ENCODE results near the gene EXOSC9.
A peak's percentile ranks its signal among the peaks of the same experiment; 100 is the strongest.

EXOSC9 gene

GRCh38 chr4:121806411-121806810 is 5.3 kb downstream of the EXOSC9 start:
- Histone ChIP-seq H3K4me3 (ENCODE audit: low read depth in 1 of 2, low read length in 2 of 2) (no peak overlapping the region), H3K4me2 (ENCODE audit: insufficient read depth, low read length) (no peak overlapping the region), H3K9ac (ENCODE audit: low read depth, low read length) (no peak overlapping the region), H3K4me1 (ENCODE audit: insufficient read depth, low read length) (peaks cover 46% of the 10 kb centered on the region), H3K79me2 (ENCODE audit: insufficient read depth, low read length) (peaks cover 61% of the 10 kb centered on the region), H2AFZ (ENCODE audit: low read depth, low read length) (no peak overlapping the region), H3K36me3 (ENCODE audit: insufficient read depth, low read length) (peaks cover 90% of the 10 kb centered on the region), H3K9me3 (ENCODE audit: insufficient read depth, low read length, severe bottlenecking) (no peaks in the 10 kb centered on the region), H4K20me1 (ENCODE audit: insufficient read depth, low read length) (peaks cover 7% of the 10 kb centered on the region; the same call in 1 of the 2 replicates), H3K27ac (ENCODE audit: low read length) (no peak overlapping the region), H3K27me3 (ENCODE audit: insufficient read depth, low read length, poor library complexity) (no peaks in the 10 kb centered on the region)
- ATAC-seq (ENCODE audit: insufficient read depth, low read depth) (no peak), DNase-seq (no peak)
- TF ChIP-seq CTCF (IDR thresholded peaks at IDR 0.05; ENCODE audit: borderline replicate concordance, extremely low read depth, low read length, poor library complexity, severe bottlenecking): no peak
- TF ChIP-seq EZH2 (IDR thresholded peaks at IDR 0.05; ENCODE audit: borderline replicate concordance, low read depth, low read length, severe bottlenecking): no peak

- no peaks in the 10 kb centered on the region for H3K27me3 ChIP-seq (ENCODE audit: insufficient read depth, low read length, poor library complexity)
- DNase-seq (no peak), ATAC-seq (ENCODE audit: insufficient read depth, low read depth) (peak; percentile 33; the same call in 2 of the 3 replicates)
- H2AFZ ChIP-seq (ENCODE audit: low read depth, low read length): no peak overlapping the region
- peaks cover 96% of the 10 kb centered on the region for H3K36me3 ChIP-seq (ENCODE audit: insufficient read depth, low read length)
- H3K9ac ChIP-seq (ENCODE audit: low read depth, low read length): 0 out of 2 replicates have a peak overlapping the region, but pooled peaks have one; percentile 6
- no peaks in the 10 kb centered on the region for H3K9me3 ChIP-seq (ENCODE audit: insufficient read depth, low read length, severe bottlenecking)
- H4K20me1 ChIP-seq (ENCODE audit: insufficient read depth, low read length): peaks cover 13% of the 10 kb centered on the region; the same call in 1 of the 2 replicates
- H3K4me3 ChIP-seq (ENCODE audit: low read depth in 1 of 2, low read length in 2 of 2): no peak overlapping the region
- no peak for TF ChIP-seq CTCF (IDR thresholded peaks at IDR 0.05; ENCODE audit: borderline replicate concordance, extremely low read depth, low read length, poor library complexity, severe bottlenecking)
- TF ChIP-seq EZH2 (IDR thresholded peaks at IDR 0.05; ENCODE audit: borderline replicate concordance, low read depth, low read length, severe bottlenecking): no peak
- H3K4me2 ChIP-seq (ENCODE audit: insufficient read depth, low read length): no peak overlapping the region
- H3K4me1 ChIP-seq (ENCODE audit: insufficient read depth, low read length): peaks cover 11% of the 10 kb centered on the region
- no peak overlapping the region; the same call in 1 of the 2 replicates for H3K27ac ChIP-seq (ENCODE audit: low read length)
- H3K79me2 ChIP-seq (ENCODE audit: insufficient read depth, low read length): peaks cover 41% of the 10 kb centered on the region; the same call in 1 of the 2 replicates
Observed at GRCh38 chr4:121811122-121811521, 10.0 kb downstream of the EXOSC9 start.

GRCh38 chr4:121814756-121815155 is 13.6 kb downstream of the EXOSC9 start:
- Histone ChIP-seq H3K36me3 (ENCODE audit: insufficient read depth, low read length) (peaks cover 97% of the 10 kb centered on the region), H3K79me2 (ENCODE audit: insufficient read depth, low read length) (peaks cover 61% of the 10 kb centered on the region)
- ATAC-seq (ENCODE audit: insufficient read depth, low read depth): no peak

GRCh38 chr4:121817006-121817405 is 15.9 kb downstream of the EXOSC9 start:
- H3K9ac ChIP-seq (ENCODE audit: low read depth, low read length): no peak overlapping the region; the same call in 1 of the 2 replicates
- TF ChIP-seq EZH2 (IDR thresholded peaks at IDR 0.05; ENCODE audit: borderline replicate concordance, low read depth, low read length, severe bottlenecking) (no peak), CTCF (IDR thresholded peaks at IDR 0.05; ENCODE audit: borderline replicate concordance, extremely low read depth, low read length, poor library complexity, severe bottlenecking) (no peak)
- no peak overlapping the region; a peak in 1 of 4 replicates for H3K4me3 ChIP-seq (ENCODE audit: low read depth in 1 of 2, low read length in 2 of 2)
- DNase-seq (no peak), ATAC-seq (ENCODE audit: insufficient read depth, low read depth) (no peak)
- H3K9me3 ChIP-seq (ENCODE audit: insufficient read depth, low read length, severe bottlenecking): no peaks in the 10 kb centered on the region
- H3K4me2 ChIP-seq (ENCODE audit: insufficient read depth, low read length): no peak overlapping the region
- peaks cover 99% of the 10 kb centered on the region for H3K36me3 ChIP-seq (ENCODE audit: insufficient read depth, low read length)
- H2AFZ ChIP-seq (ENCODE audit: low read depth, low read length): no peak overlapping the region
- no peak overlapping the region for H3K27ac ChIP-seq (ENCODE audit: low read length)
- H3K79me2 ChIP-seq (ENCODE audit: insufficient read depth, low read length): peaks cover 77% of the 10 kb centered on the region
- H3K27me3 ChIP-seq (ENCODE audit: insufficient read depth, low read length, poor library complexity): no peaks in the 10 kb centered on the region
- H3K4me1 ChIP-seq (ENCODE audit: insufficient read depth, low read length): peaks cover 59% of the 10 kb centered on the region
- peaks cover 31% of the 10 kb centered on the region; the same call in 1 of the 2 replicates for H4K20me1 ChIP-seq (ENCODE audit: insufficient read depth, low read length)

More at GRCh38 chr4:121814756-121815155, 13.6 kb downstream of the EXOSC9 start:
- H3K4me1 ChIP-seq (ENCODE audit: insufficient read depth, low read length): peaks cover 39% of the 10 kb centered on the region
- peak overlapping the region; percentile 3; the same call in 1 of the 2 replicates for H3K4me2 ChIP-seq (ENCODE audit: insufficient read depth, low read length)
- H3K27me3 ChIP-seq (ENCODE audit: insufficient read depth, low read length, poor library complexity): no peaks in the 10 kb centered on the region
- no peak for TF ChIP-seq EZH2 (IDR thresholded peaks at IDR 0.05; ENCODE audit: borderline replicate concordance, low read depth, low read length, severe bottlenecking)
- DNase-seq: no peak
- H3K9ac ChIP-seq (ENCODE audit: low read depth, low read length): no peak overlapping the region; the same call in 1 of the 2 replicates
- H2AFZ ChIP-seq (ENCODE audit: low read depth, low read length): no peak overlapping the region
- H3K9me3 ChIP-seq (ENCODE audit: insufficient read depth, low read length, severe bottlenecking): no peaks in the 10 kb centered on the region
- H3K4me3 ChIP-seq (ENCODE audit: low read depth in 1 of 2, low read length in 2 of 2): no peak overlapping the region
- H3K27ac ChIP-seq (ENCODE audit: low read length): no peak overlapping the region
- peaks cover 22% of the 10 kb centered on the region; the same call in 1 of the 2 replicates for H4K20me1 ChIP-seq (ENCODE audit: insufficient read depth, low read length)
